GM20431 (cell line): ENCODE measurements around the gene SGPP1.

Experiments
- in situ Hi-C: fragments of 300-500 bp; cut with MseI, MboI; formaldehyde crosslinking; loops from one replicate; pipeline ENCODE4 v1.15.0; 2020; ENCODE audit warnings: low sequenced_read_pairs; ENCODE audit not compliant: unreplicated experiment

SGPP1 gene, protein sequence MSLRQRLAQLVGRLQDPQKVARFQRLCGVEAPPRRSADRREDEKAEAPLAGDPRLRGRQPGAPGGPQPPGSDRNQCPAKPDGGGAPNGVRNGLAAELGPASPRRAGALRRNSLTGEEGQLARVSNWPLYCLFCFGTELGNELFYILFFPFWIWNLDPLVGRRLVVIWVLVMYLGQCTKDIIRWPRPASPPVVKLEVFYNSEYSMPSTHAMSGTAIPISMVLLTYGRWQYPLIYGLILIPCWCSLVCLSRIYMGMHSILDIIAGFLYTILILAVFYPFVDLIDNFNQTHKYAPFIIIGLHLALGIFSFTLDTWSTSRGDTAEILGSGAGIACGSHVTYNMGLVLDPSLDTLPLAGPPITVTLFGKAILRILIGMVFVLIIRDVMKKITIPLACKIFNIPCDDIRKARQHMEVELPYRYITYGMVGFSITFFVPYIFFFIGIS

GRCh38 chr14:63727736-63728728 is at the start of gene SGPP1:
SGPP1 (minus strand) TSS chr14:63728065; CDS start chr14:63727944, 121 bp downstream.
- in situ Hi-C loops: no loop called here

GRCh38 chr14:63777024-63777423 is 49.2 kb upstream of the SGPP1 start:
- in situ Hi-C loops: no loop called here

GRCh38 chr14:63773504-63773903 is 45.6 kb upstream of the SGPP1 start:
- in situ Hi-C loops: loop anchor here (25.0 kb wide), 1 partner anchor 386 kb away; no protein-coding TSS in a partner anchor

DNA sequence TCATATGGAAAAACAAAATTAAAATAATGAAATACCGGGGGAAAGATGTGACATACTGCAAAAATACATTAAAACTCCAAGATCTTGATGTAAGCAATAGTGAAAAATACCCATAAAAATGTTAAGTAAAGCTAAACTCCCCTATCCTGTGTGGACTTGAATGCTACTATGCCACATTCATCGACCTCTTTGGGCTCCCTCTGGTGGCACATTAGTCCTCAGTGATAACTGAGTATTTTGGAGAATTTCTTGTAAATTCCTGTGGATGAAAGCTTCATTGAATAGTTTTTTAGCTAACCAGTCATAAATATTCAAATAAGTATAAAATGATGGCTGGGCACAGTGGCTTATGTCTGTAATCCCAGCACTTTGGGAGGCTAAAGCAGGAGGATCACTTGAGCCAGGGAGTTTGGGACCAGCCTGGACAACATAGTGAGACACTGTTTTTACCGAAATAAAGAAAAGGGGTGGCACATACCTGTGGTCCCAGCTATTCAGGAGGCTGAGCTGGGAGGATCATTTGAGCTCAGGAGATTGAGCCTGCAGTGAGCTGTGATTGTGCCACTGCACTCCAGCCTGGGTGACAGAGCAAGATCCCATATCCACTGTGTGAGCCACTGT is 42.4 kb upstream of the SGPP1 start:
- in situ Hi-C loops: loop anchor here (25.0 kb wide), 1 partner anchor 383 kb away; no protein-coding TSS in a partner anchor

GRCh38 chr14:63766611-63767010 is 38.7 kb upstream of the SGPP1 start:
- in situ Hi-C loops: loop anchor here (25.0 kb wide), 1 partner anchor 379 kb away; no protein-coding TSS in a partner anchor

DNA sequence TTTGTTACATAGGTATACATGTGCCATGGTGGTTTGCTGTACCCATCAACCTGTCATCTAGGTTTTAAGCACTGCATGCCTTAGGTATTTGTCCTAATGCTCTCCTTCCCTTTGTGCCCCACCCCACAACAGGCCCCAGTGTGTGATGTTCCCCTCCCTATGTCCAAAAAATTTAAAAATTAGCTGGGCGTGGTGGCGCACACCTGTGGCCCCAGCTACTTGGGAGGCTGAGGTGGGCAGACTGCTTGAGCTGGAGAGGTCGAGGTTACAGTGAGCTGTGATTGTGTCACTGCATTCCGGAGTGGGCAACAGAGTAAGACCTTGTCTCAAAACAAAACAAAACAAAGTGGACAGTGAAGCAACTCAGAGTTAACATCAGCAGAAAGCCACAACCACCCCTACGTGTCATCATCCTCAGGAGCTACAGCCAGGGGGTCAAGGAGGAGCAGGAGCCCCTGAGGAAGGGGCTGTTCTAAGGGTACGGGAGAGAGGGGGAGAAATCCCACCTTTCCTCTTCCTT is 36.8 kb upstream of the SGPP1 start:
- in situ Hi-C loops: loop anchor here (25.0 kb wide), 1 partner anchor 377 kb away; no protein-coding TSS in a partner anchor

GRCh38 chr14:63764103-63764502 is 36.2 kb upstream of the SGPP1 start:
- in situ Hi-C loops: loop anchor here (25.0 kb wide), 1 partner anchor 377 kb away; no protein-coding TSS in a partner anchor

- in situ Hi-C loops: loop anchor here (25.0 kb wide), 1 partner anchor 374 kb away; no protein-coding TSS in a partner anchor
These were observed 33.7 kb upstream of the SGPP1 start for GRCh38 chr14:63761351-63762117.

- in situ Hi-C loops: loop anchor here (25.0 kb wide), 1 partner anchor 373 kb away; no protein-coding TSS in a partner anchor
These were observed 32.1 kb upstream of the SGPP1 start for GRCh38 chr14:63760014-63760413.

GRCh38 chr14:63759456-63759855 is 31.6 kb upstream of the SGPP1 start:
- in situ Hi-C loops: loop anchor here (25.0 kb wide), 1 partner anchor 372 kb away; no protein-coding TSS in a partner anchor

- in situ Hi-C loops: loop anchor here (25.0 kb wide), 1 partner anchor 370 kb away; no protein-coding TSS in a partner anchor
These were observed 29.3 kb upstream of the SGPP1 start for GRCh38 chr14:63757211-63757610.

DNA sequence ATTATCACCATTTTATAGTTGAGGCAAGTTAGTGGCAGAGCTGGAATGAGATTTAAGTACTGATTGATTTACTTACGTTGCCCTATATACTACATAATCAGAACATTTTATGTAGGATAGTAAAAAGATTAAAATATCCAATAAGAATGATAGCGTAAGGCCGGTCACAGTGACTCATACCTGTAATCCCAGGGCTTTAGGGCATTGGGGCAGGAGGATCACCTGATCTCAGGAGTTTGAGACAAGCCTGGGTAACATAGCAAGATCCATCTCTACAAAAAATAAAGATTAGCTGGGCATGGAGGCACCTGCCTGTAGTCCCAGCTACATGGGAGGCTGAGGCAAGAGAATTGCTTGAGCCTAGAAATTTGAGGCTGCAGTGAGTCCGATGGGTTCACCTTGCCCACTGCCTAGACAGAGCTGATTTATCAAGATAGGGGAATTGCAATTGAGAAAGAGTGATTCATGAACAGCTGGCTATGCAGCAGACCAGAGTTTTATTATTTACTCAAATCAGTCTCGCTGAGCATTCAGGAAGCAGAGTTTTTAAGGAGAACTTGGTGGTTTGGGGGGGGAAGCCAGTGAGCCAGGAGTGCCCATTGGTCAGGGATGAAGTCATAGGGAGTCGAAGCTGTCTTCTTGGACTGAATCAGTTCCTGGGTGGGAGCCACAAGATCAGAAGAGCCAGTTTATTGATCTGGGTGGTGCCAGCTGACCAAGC is 24.7 kb upstream of the SGPP1 start:
- in situ Hi-C loops: loop anchor here (25.0 kb wide), 1 partner anchor 365 kb away; no protein-coding TSS in a partner anchor

- in situ Hi-C loops: loop anchor here (25.0 kb wide), 1 partner anchor 364 kb away; no protein-coding TSS in a partner anchor
These were observed 23.2 kb upstream of the SGPP1 start for GRCh38 chr14:63751076-63751475.

GRCh38 chr14:63747846-63748245 is 20.0 kb upstream of the SGPP1 start:
- in situ Hi-C loops: no loop called here

DNA sequence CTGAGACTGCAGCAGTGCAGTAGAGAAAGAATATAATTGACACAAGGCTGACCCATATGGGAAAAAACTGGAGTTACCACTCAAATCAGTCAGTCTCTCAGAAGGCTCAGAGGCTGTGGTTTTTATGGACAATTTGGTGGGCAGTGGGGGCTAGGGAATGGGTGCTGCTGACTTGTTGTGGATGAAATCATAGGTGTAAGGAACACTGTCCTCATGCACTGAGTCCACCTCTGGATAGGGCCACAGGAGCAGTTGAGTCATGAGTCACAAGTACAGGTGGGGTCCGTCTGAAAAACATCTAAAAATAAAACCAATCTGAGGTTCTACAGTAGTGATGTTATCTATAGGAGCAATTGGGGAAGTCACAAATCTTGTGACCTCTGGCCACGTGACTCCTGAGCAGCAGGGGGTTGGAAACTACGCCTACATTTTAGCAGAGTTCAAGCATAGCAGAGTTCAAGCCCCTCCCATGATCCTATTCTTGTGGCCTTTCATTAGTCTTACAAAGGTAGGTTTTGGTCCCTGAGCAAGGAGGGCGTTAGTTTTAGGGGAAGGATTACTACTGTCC is 18.1 kb upstream of the SGPP1 start:
- in situ Hi-C loops: no loop called here

GRCh38 chr14:63745272-63745671 is 17.4 kb upstream of the SGPP1 start:
- in situ Hi-C loops: no loop called here

GRCh38 chr14:63737582-63738006 is 9.7 kb upstream of the SGPP1 start:
- in situ Hi-C loops: no loop called here

DNA sequence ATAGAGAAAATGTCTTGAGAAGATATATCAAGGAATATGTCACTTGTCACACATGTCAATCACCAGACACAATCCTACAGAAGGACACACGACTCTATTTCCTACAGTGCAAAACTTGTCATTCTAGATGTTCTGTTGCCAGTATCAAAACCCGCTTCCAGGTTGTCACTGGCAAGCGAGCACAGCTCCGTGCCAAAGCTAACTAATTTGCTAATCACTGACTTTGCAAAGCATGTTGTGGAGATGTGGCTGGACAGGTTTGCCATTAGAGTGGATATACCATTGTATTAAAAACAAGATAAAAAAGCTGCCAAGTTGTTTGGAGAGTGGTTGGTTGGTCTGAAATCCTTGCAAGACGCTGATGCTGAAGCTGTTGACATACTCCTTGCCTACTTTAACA is 7.9 kb upstream of the SGPP1 start:
- in situ Hi-C loops: no loop called here
